Mucosa of descending colon (tissue), 3 donors: ENCODE results near the gene ALX3. TPM values are rescaled to one million over a fixed set of nuclear protein-coding genes. Genes with fewer than 3 reads are reported as not detected.

Source experiments
- ATAC-seq: fragments of 200-7000 bp; cut with Tn5 transposase; one replicate; pipeline ENCODE4 v1.9.1; 2020; ENCODE audit warnings: mild to moderate bottlenecking, moderate library complexity
- DNase-seq, 3 donors: peaks; one replicate each; pipeline ENCODE4 v3.0.0-alpha.2; 2020
- H3K36me3 ChIP-seq: fragments of 200-600 bp; one replicate; pipeline ENCODE4 v1.8.0; 2021; ENCODE audit warnings: low read depth, mild to moderate bottlenecking
- H3K4me1 ChIP-seq: fragments of 200-600 bp; one replicate; pipeline ENCODE4 v1.8.0; 2021; ENCODE audit warnings: low read depth, mild to moderate bottlenecking
- H3K4me3 ChIP-seq: fragments of 200-600 bp; one replicate; pipeline ENCODE4 v1.8.0; 2021; ENCODE audit warnings: mild to moderate bottlenecking
- H3K9me3 ChIP-seq: fragments of 200-600 bp; one replicate; pipeline ENCODE4 v1.8.0; 2021; ENCODE audit warnings: mild to moderate bottlenecking
- intact Hi-C, 2 donors: fragments of 100-400 bp; cut with DNase I in 1 of 2; cut with micrococcal nuclease in 1 of 2; formaldehyde crosslinking; loops; one replicate each; pipeline versions ENCODE4 v1.11.0 to v1.11.1; 2022; cut with DNase I, micrococcal nuclease
- total RNA-seq, 3 donors: library from RNA; stranded (reverse); fragmentation: NEBNext Ultra II Directional in 2 of 3; extraction: Animal tissue kit (Norgen Biotek cat#: 25700) in 2 of 3; gene quantifications; one replicate each; pipeline versions ENCODE4 v1.2.1 to v1.2.4, GENCODE V29; 2021 to 2023
- TF ChIP-seq, protein P1 (sequence below): fragments of 200-600 bp; IDR thresholded peaks from one replicate; pipeline ENCODE4 v1.8.0; 2022; ENCODE audit warnings: antibody characterized with exemption, mild to moderate bottlenecking
- donor health status: DM: no; HTN: no; CAD: no; lungs with moderate emphysema.
- donor health status: DM: no; HTN: no; CAD: no.
- donor health status: DM: no; HTN: yes; CAD: no.

The ALX3 gene
- total RNA-seq, 3 donors from 2014 or later: not detected

DNA sequence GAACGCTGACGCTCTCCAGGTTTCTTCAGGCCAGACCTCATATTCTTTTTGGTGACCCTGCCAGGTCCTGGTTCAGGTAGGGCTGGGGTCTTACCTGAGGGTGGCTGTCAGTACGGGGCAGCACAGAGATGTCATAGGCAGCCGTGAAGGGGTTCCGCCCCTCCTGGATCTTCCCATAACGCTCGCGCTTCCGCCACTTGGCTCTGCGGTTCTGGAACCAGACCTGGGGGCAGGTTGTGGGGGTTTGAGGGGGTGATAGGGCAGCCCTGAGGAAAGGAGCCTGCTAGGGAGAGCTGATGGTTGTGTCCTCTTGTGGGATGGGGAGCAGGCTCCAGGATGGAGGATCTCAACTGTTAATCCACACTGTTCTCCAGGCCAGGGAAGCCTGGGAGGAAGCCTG is 9.1 kb downstream of the ALX3 start:
- TF ChIP-seq, protein P1, sequence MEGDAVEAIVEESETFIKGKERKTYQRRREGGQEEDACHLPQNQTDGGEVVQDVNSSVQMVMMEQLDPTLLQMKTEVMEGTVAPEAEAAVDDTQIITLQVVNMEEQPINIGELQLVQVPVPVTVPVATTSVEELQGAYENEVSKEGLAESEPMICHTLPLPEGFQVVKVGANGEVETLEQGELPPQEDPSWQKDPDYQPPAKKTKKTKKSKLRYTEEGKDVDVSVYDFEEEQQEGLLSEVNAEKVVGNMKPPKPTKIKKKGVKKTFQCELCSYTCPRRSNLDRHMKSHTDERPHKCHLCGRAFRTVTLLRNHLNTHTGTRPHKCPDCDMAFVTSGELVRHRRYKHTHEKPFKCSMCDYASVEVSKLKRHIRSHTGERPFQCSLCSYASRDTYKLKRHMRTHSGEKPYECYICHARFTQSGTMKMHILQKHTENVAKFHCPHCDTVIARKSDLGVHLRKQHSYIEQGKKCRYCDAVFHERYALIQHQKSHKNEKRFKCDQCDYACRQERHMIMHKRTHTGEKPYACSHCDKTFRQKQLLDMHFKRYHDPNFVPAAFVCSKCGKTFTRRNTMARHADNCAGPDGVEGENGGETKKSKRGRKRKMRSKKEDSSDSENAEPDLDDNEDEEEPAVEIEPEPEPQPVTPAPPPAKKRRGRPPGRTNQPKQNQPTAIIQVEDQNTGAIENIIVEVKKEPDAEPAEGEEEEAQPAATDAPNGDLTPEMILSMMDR: no peak
- no peak for DNase-seq
- Histone ChIP-seq H3K4me1 (peaks cover 2% of the 10 kb centered on the region), H3K4me3 (no peak overlapping the region), H3K36me3 (no peaks in the 10 kb centered on the region), H3K9me3 (no peaks in the 10 kb centered on the region)
- intact Hi-C loops: no loop called here
- no peak for ATAC-seq

DNA sequence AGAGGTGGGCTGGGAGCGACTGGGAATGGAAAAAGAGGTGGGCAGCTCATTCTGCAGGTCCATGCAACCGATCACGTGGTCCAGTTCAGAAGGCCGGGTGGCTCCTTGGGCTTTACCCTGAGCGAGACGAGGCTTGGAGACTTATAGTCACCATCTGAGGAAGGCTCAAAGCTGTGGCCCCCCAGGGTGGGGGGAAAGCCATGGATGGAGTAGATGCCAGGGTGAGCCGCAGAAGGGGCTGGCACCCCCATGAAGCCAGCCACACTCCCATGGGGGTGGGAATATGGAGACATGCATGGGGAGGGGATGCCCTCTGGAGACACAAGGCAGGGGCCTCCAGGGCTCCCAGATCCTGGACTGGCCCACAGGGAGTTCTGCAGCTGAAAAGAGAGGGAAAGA is 9.8 kb downstream of the ALX3 start:
- Histone ChIP-seq H3K36me3 (no peaks in the 10 kb centered on the region), H3K4me1 (peaks cover 7% of the 10 kb centered on the region)
- intact Hi-C loops: no loop called here

DNA sequence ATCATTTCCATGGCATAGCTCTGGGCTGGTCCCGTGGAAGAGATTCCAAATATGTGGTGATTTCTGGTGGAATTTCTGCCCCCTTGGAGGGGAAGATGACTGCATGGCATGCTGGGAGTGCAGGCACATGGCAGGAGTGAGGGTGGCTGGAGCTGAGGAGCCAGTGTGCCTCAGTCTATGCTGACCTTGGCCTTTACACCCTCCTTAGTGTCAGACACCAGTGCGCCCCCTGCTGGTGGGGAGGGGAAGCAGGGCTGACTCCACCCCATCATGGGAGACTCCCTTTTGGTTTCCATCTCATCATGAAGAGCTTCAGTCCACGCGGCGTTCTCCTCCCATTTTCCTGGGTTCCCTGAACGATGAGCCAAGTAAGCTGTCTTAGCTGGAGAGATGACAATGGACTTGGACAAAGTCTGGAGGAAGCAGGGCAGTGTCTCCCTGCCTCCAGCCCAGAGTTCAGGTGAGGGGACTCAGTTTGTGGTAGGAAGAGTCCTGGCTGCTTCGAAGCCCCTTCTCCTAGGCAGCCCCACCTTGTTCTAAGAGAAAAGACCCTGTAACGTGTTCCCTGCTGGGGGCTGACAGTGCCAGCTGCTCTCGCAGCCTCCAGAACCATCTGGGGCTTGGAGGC is 10.3 kb downstream of the ALX3 start:
- TF ChIP-seq, protein P1: peak; percentile 63
- intact Hi-C loops: no loop called here
- peak; percentile 57 to 66 (median 64) for DNase-seq
- H3K9me3 ChIP-seq: no peaks in the 10 kb centered on the region
- peak; percentile 48 for ATAC-seq
- peaks cover 11% of the 10 kb centered on the region for H3K4me1 ChIP-seq
- H3K4me3 ChIP-seq: no peak overlapping the region
- no peaks in the 10 kb centered on the region for H3K36me3 ChIP-seq

More for the DNA sequence above, 9.8 kb downstream of the ALX3 start:
- Histone ChIP-seq H3K9me3 (no peaks in the 10 kb centered on the region), H3K4me3 (no peak overlapping the region)
- no peak for DNase-seq
- TF ChIP-seq, protein P1: no peak
- ATAC-seq: no peak

DNA sequence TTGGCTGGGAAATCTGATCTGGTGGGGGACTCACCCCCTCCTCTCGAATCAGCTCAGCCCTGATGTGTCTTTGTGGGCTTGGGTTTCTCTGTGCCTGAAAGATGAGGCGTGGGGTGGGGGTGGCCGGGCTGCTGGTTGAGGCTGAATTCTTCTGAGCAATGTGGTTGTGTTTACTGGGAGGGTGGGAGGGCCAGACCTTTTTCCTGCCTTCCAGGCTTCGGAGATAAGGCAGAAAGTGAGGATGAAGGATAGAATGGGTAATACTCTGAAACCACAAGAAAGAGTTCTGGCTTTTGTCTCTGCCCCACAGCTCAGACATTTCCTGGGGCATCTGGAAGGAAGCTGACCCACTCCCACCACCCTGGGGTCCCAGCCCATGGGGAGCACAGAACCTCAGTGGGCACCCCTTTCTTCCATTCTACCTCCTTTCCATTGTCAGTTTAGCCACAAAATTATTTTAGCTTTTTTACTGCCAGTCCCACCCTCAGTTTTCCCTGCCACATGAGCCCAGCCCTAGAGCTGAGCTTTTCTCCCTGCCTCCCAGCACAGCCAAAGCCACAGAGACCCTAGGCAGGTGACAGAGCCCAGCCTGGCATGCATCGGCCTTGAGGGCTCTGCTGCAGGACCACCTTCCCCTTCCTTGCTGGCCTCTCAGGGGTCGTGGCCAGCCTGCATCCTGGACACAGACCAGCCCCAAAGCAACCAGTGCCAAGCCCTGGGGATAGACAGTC is 11.2 kb downstream of the ALX3 start:
- DNase-seq (no peak), ATAC-seq (no peak)
- no peaks in the 10 kb centered on the region for H3K9me3 ChIP-seq
- peaks cover 11% of the 10 kb centered on the region for H3K4me1 ChIP-seq
- no peak overlapping the region for H3K4me3 ChIP-seq
- TF ChIP-seq, protein P1: no peak
- intact Hi-C loops: loop anchor here in 1 of 2 donors (5.0 kb wide), 1 partner anchor 43 kb away; no protein-coding TSS in a partner anchor
- no peaks in the 10 kb centered on the region for H3K36me3 ChIP-seq

DNA sequence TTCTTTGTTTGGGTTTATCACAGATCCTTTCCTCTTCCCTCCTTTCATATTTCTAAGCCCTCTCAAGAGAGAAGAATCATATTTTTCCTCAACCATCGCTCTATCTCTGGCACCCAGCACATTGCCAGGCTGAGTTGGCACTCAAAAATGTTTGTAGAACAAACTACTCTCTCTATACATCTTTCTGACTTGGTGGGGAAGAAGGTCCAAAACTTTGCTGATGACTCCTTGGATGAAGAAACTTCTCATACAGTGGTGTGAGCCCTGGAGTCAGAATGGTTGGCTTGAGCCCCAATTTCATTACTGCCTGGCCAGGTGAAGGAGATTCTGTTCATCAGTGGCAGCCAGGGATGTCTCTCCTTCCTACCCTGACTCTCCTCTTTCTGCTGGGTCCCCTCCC is 11.9 kb downstream of the ALX3 start:
- H3K9me3 ChIP-seq: no peaks in the 10 kb centered on the region
- DNase-seq (no peak), ATAC-seq (no peak)
- TF ChIP-seq, protein P1: no peak
- H3K4me1 ChIP-seq: peaks cover 11% of the 10 kb centered on the region
- intact Hi-C loops: loop anchor here in 1 of 2 donors (5.0 kb wide), 1 partner anchor 44 kb away; no protein-coding TSS in a partner anchor
- no peaks in the 10 kb centered on the region for H3K36me3 ChIP-seq
- H3K4me3 ChIP-seq: no peak overlapping the region
